ENCODE results near the gene CDH4.

Gene CDH4

DNA sequence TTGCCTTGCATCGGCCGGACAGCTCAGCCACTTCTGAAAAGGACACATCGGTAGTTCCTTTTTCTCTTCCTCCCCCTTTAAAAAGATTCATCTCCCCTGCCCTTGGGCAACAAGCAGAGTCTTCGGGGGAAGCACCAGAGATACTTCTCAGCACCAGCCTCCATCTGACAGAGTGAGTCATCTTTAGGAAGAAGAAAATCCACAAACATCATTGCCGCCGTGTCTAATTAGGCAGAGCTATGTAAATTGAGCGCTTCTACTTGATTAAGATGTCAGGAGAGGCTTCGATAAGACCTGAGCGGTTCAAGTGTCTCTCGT is 627.2 kb downstream of the CDH4 start:
- no peak for FAIRE-seq

GRCh38 chr20:61879694-61880093 is 627.6 kb downstream of the CDH4 start:
- no peak for FAIRE-seq

GRCh38 chr20:61880706-61881105 is 628.6 kb downstream of the CDH4 start:
- FAIRE-seq: no peak

DNA sequence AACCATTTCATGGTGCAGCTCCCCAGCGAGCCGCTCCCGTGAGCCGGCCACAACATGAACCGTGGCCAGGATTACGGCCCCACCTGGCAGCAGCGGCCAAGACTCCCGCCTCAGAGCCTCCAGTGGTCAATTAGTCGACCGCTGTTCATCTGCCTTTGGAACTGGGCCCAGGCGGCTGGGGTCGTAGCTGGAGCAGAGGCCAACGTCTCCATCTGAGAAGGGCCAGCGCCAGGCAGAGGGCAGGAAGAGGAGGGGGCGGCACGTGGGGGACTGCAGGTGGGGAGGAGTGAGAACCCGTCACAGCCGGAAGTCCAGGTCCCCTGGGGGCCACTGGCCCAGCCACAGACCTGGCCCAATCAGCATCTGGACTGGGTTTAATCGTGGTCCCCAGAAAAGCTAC is 629.4 kb downstream of the CDH4 start:
- FAIRE-seq: no peak

DNA sequence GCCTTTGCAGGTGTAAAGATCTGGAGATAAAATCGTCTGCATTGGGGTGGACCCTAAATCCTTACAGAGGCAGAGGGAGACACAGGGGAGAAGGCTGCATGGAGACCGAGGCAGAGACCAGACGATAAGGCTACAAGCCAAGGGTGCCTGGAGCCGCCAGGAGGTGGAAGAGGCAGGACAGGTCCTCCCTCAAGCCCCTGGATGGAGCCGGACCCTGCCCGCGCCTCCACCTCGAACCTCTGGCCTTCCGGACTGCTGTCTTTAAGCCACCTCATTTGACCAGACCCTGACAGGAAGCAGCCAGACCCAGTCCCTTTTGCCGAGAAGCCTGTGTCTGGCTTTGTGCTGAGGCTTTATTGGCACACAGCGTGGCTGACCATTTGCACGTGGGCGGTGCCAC is 629.8 kb downstream of the CDH4 start:
- no peak for FAIRE-seq

- FAIRE-seq: no peak
Observed at GRCh38 chr20:61882716-61883615, 630.9 kb downstream of the CDH4 start.

- FAIRE-seq: no peak
Observed at GRCh38 chr20:61883857-61884393, 631.9 kb downstream of the CDH4 start.

GRCh38 chr20:61884571-61885389 is 632.7 kb downstream of the CDH4 start:
- no peak for FAIRE-seq

DNA sequence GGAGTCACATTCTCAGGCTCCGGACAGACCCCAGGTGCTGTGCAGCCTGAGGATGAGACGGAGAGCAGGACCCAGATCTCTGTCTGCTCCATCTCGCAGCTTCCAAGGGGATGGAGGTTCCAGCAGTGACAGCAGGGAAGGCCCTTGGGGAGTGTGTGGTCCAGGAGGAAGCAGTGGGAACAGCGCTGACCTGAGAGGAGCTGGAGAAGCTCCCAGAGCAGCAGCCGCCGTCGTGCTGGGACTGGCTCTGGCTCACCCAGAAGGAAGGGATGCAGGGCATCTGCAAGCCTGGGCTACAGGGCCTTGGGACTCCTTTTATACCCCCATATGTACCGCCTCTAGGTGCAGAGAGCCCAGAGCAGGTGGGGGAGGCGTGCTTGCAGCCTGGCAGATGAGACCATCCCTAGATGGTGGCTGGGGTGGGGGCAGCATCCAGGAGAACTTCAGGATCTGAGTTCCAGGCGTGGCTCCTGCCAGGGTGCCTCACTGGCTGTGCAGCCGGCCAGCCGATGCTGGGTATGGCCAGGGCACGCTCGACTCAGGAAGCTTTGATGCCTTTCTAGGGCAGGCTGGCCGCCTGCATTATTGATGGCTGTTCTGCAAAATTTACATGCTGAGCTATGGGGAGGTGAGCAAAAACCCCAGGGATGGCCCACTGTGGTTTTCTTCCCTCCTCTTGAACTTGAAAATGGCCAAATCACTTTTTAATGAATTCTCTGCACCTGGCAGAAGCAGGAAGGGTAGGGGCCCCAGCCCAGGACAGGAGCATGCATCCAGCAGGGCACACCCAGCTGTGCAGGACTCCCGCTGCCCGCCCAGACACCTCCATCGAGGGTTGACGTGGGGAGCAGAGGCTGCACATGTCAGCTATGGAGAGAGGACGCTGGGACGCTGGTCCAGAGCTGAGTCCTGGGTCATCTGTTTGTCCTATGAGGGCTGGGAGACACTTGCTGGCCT is 634.0 kb downstream of the CDH4 start:
- FAIRE-seq: no peak

- no peak for FAIRE-seq
Observed at GRCh38 chr20:61886721-61887595, 634.9 kb downstream of the CDH4 start.

DNA sequence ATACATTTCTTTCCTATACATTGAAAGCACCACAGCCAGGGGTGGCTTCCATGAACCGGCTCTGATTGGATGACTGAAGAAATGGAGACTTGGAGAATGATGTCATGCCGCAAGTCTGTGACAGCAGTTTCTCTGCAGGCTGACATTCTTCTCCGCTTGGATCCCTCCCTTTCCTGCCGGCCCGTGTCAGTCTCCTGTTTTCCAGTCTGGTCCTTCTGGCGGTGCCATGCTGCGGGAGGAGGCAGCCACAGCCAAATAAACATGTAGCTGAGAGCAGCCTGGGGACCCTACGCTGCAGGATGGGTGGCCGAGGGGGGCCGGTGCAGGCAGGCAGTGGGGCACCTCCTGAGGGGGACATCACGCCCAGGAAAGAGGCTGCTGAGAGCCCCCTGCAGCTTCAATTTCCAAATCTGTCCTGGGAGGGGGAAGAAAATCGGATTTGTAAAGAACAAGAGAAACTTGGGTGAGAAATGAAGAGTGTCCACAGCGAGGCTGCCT is 635.6 kb downstream of the CDH4 start:
- no peak for FAIRE-seq

- no peak for FAIRE-seq
Observed at GRCh38 chr20:61888101-61888865, 636.2 kb downstream of the CDH4 start.

- FAIRE-seq: no peak
Observed at GRCh38 chr20:61889659-61890058, 637.6 kb downstream of the CDH4 start.

- FAIRE-seq: no peak
Observed at GRCh38 chr20:61890210-61890609, 638.1 kb downstream of the CDH4 start.

- FAIRE-seq: no peak
Observed at GRCh38 chr20:61891476-61891875, 639.4 kb downstream of the CDH4 start.

- FAIRE-seq: no peak
Observed at GRCh38 chr20:61891916-61892649, 640.0 kb downstream of the CDH4 start.

GRCh38 chr20:61895016-61895415 is 643.0 kb downstream of the CDH4 start:
- FAIRE-seq: no peak

DNA sequence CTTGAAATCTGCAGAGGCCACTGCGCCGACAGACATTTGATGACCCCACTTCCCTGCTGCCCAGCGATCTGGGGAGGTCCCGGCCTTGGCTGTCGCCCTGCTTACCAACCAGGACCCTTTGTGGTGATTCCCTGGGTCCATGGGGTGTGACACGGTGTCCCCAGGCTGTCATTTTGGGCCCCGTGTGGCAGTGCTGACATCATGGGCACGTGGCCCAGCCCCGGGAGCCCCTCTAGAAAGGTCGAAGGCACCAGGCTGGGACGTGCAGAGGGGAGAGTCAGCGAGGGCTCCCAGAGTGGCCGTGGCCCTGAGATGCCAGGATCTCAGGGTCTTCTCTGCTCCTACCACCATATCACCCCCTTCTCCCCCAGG is 643.6 kb downstream of the CDH4 start:
- no peak for FAIRE-seq

GRCh38 chr20:61896058-61896961 is 644.2 kb downstream of the CDH4 start:
- no peak for FAIRE-seq
